ENCODE measurements around the gene DAB1.

The DAB1 gene

GRCh38 chr1:56977910-56978309 lies 445.9 kb downstream of the DAB1 start:
- H3K4me3 ChIP-seq (replicated peaks; ENCODE audit: low read depth, low read length): no peak overlapping the region
- no peak for TF ChIP-seq CTCF (IDR thresholded peaks at IDR 0.05; ENCODE audit: insufficient read depth, low read length, poor library complexity, severe bottlenecking)
- no peaks in the 10 kb centered on the region for H3K36me3 ChIP-seq (ENCODE audit: control insufficient read depth, insufficient read depth, low read length)
- no peaks in the 10 kb centered on the region; the same call in 1 of the 2 replicates for H3K27me3 ChIP-seq (replicated peaks; ENCODE audit: control insufficient read depth, insufficient read depth, low read length)
- no peak for DNase-seq (ENCODE audit: extremely low read depth, insufficient read length)

- no peaks in the 10 kb centered on the region; the same call in 1 of the 2 replicates for H3K27me3 ChIP-seq (replicated peaks; ENCODE audit: control insufficient read depth, insufficient read depth, low read length)
- no peak for TF ChIP-seq CTCF (IDR thresholded peaks at IDR 0.05; ENCODE audit: insufficient read depth, low read length, poor library complexity, severe bottlenecking)
- DNase-seq (ENCODE audit: extremely low read depth, insufficient read length): no peak
- no peaks in the 10 kb centered on the region for H3K36me3 ChIP-seq (ENCODE audit: control insufficient read depth, insufficient read depth, low read length)
- H3K4me3 ChIP-seq (replicated peaks; ENCODE audit: low read depth, low read length): no peak overlapping the region
Measured at GRCh38 chr1:56975446-56975845, 448.4 kb downstream of the DAB1 start.

DNA sequence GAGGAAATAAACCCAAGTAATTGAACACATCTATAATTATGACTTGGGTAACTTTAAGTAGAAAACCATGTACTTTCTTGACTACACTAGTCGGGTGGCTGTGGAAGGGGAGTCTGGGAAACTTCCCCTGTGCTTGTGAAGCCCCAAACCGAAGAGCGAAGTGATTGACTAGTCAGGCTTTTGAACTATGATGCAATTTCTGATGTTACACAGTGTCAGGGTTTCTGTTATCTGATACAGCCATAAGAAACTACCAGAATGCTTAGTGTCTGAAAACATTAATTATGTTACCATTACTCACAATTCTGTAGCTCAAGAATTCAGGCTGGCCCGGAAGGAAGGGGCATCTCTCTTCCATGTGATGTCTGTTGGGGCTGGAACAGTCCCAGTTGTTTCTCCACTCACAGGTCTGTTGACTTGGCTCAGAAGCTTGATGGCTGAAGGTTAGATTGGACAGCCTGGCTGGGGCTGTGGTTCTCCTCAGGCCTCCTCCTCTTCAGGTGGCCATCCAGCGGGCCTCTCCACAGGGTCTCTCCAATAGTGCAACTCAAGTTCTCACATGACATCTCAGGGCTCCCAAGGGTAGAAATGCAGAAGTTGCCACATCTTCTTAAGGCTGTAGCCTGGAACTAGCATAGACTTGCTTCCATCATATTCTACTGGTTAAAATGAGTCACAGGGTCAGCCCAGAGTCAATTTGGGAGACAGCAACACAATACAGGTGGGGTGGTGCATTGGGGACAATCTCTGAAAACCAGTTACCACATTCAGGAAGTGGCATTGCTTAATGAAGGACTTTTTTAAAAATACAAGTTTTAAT lies 449.7 kb downstream of the DAB1 start:
- H3K27me3 ChIP-seq (replicated peaks; ENCODE audit: control insufficient read depth, insufficient read depth, low read length): no peaks in the 10 kb centered on the region
- no peak for DNase-seq (ENCODE audit: extremely low read depth, insufficient read length)
- TF ChIP-seq CTCF (IDR thresholded peaks at IDR 0.05; ENCODE audit: insufficient read depth, low read length, poor library complexity, severe bottlenecking): no peak
- H3K4me3 ChIP-seq (replicated peaks; ENCODE audit: low read depth, low read length): no peak overlapping the region
- no peaks in the 10 kb centered on the region for H3K36me3 ChIP-seq (ENCODE audit: control insufficient read depth, insufficient read depth, low read length)

DNA sequence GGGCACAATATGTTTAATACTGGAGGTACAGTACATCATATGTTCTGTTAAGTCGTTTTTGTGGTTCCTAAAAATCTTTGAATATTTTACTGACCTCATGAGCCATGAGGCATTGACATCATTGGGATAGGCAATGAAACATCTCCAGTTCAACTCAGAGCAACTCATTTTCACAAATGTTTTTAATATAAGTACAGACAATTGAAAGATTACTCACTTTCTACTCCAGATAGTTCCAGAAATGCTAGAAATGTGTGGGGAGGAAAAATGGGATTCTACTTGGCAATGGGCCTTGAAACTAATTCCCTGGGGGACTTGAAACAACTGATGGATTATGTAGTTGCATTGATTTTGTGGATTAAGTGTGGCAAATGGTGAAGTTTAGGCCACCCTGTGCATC lies 450.9 kb downstream of the DAB1 start:
- DNase-seq (ENCODE audit: extremely low read depth, insufficient read length): no peak
- H3K27me3 ChIP-seq (replicated peaks; ENCODE audit: control insufficient read depth, insufficient read depth, low read length): no peaks in the 10 kb centered on the region
- TF ChIP-seq CTCF (IDR thresholded peaks at IDR 0.05; ENCODE audit: insufficient read depth, low read length, poor library complexity, severe bottlenecking): no peak

GRCh38 chr1:56970280-56970679 lies 453.6 kb downstream of the DAB1 start:
- H3K36me3 ChIP-seq (ENCODE audit: control insufficient read depth, insufficient read depth, low read length): no peaks in the 10 kb centered on the region
- TF ChIP-seq CTCF (IDR thresholded peaks at IDR 0.05; ENCODE audit: insufficient read depth, low read length, poor library complexity, severe bottlenecking): no peak
- H3K4me3 ChIP-seq (replicated peaks; ENCODE audit: low read depth, low read length): no peak overlapping the region

More for the DNA sequence above, 450.9 kb downstream of the DAB1 start:
- H3K36me3 ChIP-seq (ENCODE audit: control insufficient read depth, insufficient read depth, low read length): no peaks in the 10 kb centered on the region
- H3K4me3 ChIP-seq (replicated peaks; ENCODE audit: low read depth, low read length): no peak overlapping the region

More at GRCh38 chr1:56970280-56970679, 453.6 kb downstream of the DAB1 start:
- H3K27me3 ChIP-seq (replicated peaks; ENCODE audit: control insufficient read depth, insufficient read depth, low read length): no peaks in the 10 kb centered on the region
- no peak for DNase-seq (ENCODE audit: extremely low read depth, insufficient read length)

Measured in GM06990 (cell line).